IPS-15b (cell line): ENCODE measurements around the gene HNRNPL.
"Not testable (repeated sequence)": the region's sequence is repeated elsewhere in the genome, so short reads cannot be mapped to it uniquely, and the experiment has no call there.

ENCODE experiments used
- H3K27me3 ChIP-seq: one replicate; pipeline ENCODE4 v1.6.1; 2013; ENCODE audit warnings: low read length; ENCODE audit not compliant: control insufficient read depth, insufficient read depth
- H3K36me3 ChIP-seq: one replicate; pipeline ENCODE4 v1.6.1; 2013; ENCODE audit warnings: low read length; ENCODE audit not compliant: control insufficient read depth, insufficient read depth
- H3K4me1 ChIP-seq: one replicate; pipeline ENCODE4 v1.6.1; 2013; ENCODE audit warnings: mild to moderate bottlenecking, low read length; ENCODE audit not compliant: control insufficient read depth, insufficient read depth
- H3K4me3 ChIP-seq: one replicate; pipeline ENCODE4 v1.5.1; 2013; ENCODE audit warnings: low read depth, low read length
- H3K9ac ChIP-seq: one replicate; pipeline ENCODE4 v1.6.1; 2013; ENCODE audit warnings: low read depth, mild to moderate bottlenecking, low read length
- H3K9me3 ChIP-seq: one replicate; pipeline ENCODE4 v1.6.1; 2013; ENCODE audit warnings: mild to moderate bottlenecking, low read length; ENCODE audit not compliant: control insufficient read depth, insufficient read depth

HNRNPL gene

GRCh38 chr19:38849860-38850435 lies at the start of gene HNRNPL:
Gene HNRNPL, minus strand, starts transcription at chr19:38849986. Its CDS starts 20 bp downstream, at chr19:38849966.
- Histone ChIP-seq H3K9ac (peak within 1 kb of the TSS; percentile 98), H3K9me3 (no peaks in the 10 kb centered on the region), H3K4me1 (no peaks in the 10 kb centered on the region), H3K36me3 (peaks cover 33% of the 10 kb centered on the region), H3K27me3 (no peaks in the 10 kb centered on the region), H3K4me3 (peak within 1 kb of the TSS; percentile 90)

GRCh38 chr19:38898788-38899446 lies 49.1 kb upstream of the HNRNPL start:
- H3K9ac ChIP-seq, result no peak overlapping the region
- peaks cover 6% of the 10 kb centered on the region for H3K4me1 ChIP-seq
- peak overlapping the region; percentile 85 for H3K4me3 ChIP-seq
- H3K27me3 ChIP-seq, result peaks cover 14% of the 10 kb centered on the region
- no peaks in the 10 kb centered on the region for H3K9me3 ChIP-seq
- no peaks in the 10 kb centered on the region for H3K36me3 ChIP-seq

GRCh38 chr19:38894968-38895367 lies 45.2 kb upstream of the HNRNPL start:
- Histone ChIP-seq H3K27me3 (peaks cover 14% of the 10 kb centered on the region), H3K9me3 (no peaks in the 10 kb centered on the region), H3K9ac (no peak overlapping the region)

GRCh38 chr19:38893341-38893771 lies 43.6 kb upstream of the HNRNPL start:
- no peaks in the 10 kb centered on the region for H3K9me3 ChIP-seq
- H3K4me1 ChIP-seq, result no peaks in the 10 kb centered on the region
- no peak overlapping the region for H3K9ac ChIP-seq
- H3K27me3 ChIP-seq, result peaks cover 6% of the 10 kb centered on the region
- no peak overlapping the region for H3K4me3 ChIP-seq
- H3K36me3 ChIP-seq, result no peaks in the 10 kb centered on the region

More at GRCh38 chr19:38894968-38895367, 45.2 kb upstream of the HNRNPL start:
- no peaks in the 10 kb centered on the region for H3K4me1 ChIP-seq
- H3K4me3 ChIP-seq, result no peak overlapping the region
- H3K36me3 ChIP-seq, result no peaks in the 10 kb centered on the region

- H3K4me1 ChIP-seq, result no peaks in the 10 kb centered on the region
- H3K9ac ChIP-seq, result no peak overlapping the region
- H3K9me3 ChIP-seq, result no peaks in the 10 kb centered on the region
- peaks cover 1% of the 10 kb centered on the region for H3K27me3 ChIP-seq
- H3K36me3 ChIP-seq, result no peaks in the 10 kb centered on the region
- no peak overlapping the region for H3K4me3 ChIP-seq
Measured at GRCh38 chr19:38892841-38893240, 43.1 kb upstream of the HNRNPL start.

- H3K27me3 ChIP-seq, result no peaks in the 10 kb centered on the region
- no peak overlapping the region for H3K9ac ChIP-seq
- H3K4me1 ChIP-seq, result no peaks in the 10 kb centered on the region
- no peaks in the 10 kb centered on the region for H3K9me3 ChIP-seq
- H3K36me3 ChIP-seq, result no peaks in the 10 kb centered on the region
- H3K4me3 ChIP-seq, result no peak overlapping the region
Measured at GRCh38 chr19:38891771-38892170, 42.0 kb upstream of the HNRNPL start.

GRCh38 chr19:38890686-38891085 lies 40.9 kb upstream of the HNRNPL start:
- H3K9me3 ChIP-seq, result no peaks in the 10 kb centered on the region
- no peak overlapping the region for H3K4me3 ChIP-seq
- no peak overlapping the region for H3K9ac ChIP-seq
- H3K36me3 ChIP-seq, result no peaks in the 10 kb centered on the region
- H3K4me1 ChIP-seq, result no peaks in the 10 kb centered on the region
- H3K27me3 ChIP-seq, result no peaks in the 10 kb centered on the region

- no peaks in the 10 kb centered on the region for H3K36me3 ChIP-seq
- H3K27me3 ChIP-seq, result no peaks in the 10 kb centered on the region
- no peaks in the 10 kb centered on the region for H3K9me3 ChIP-seq
- H3K4me3 ChIP-seq, result no peak overlapping the region
- no peak overlapping the region for H3K9ac ChIP-seq
- no peaks in the 10 kb centered on the region for H3K4me1 ChIP-seq
Measured at GRCh38 chr19:38889803-38890202, 40.0 kb upstream of the HNRNPL start.

- no peak overlapping the region for H3K9ac ChIP-seq
- no peak overlapping the region for H3K4me3 ChIP-seq
- no peaks in the 10 kb centered on the region for H3K4me1 ChIP-seq
- no peaks in the 10 kb centered on the region for H3K36me3 ChIP-seq
- H3K27me3 ChIP-seq, result no peaks in the 10 kb centered on the region
- no peaks in the 10 kb centered on the region for H3K9me3 ChIP-seq
Measured at GRCh38 chr19:38888876-38889275, 39.1 kb upstream of the HNRNPL start.

GRCh38 chr19:38884691-38885090 lies 34.9 kb upstream of the HNRNPL start:
- H3K27me3 ChIP-seq, result not testable (repeated sequence)

GRCh38 chr19:38883286-38883685 lies 33.5 kb upstream of the HNRNPL start:
- Histone ChIP-seq H3K4me1 (no peaks in the 10 kb centered on the region), H3K27me3 (no peaks in the 10 kb centered on the region), H3K9ac (no peak overlapping the region), H3K36me3 (no peaks in the 10 kb centered on the region), H3K4me3 (no peak overlapping the region), H3K9me3 (no peaks in the 10 kb centered on the region)

More at GRCh38 chr19:38884691-38885090, 34.9 kb upstream of the HNRNPL start:
- not testable (repeated sequence) for H3K4me3 ChIP-seq, H3K4me1 ChIP-seq, H3K9ac ChIP-seq, H3K36me3 ChIP-seq, H3K9me3 ChIP-seq

GRCh38 chr19:38880882-38881609 lies 31.3 kb upstream of the HNRNPL start:
- Histone ChIP-seq H3K4me1 (peaks cover 3% of the 10 kb centered on the region), H3K27me3 (no peaks in the 10 kb centered on the region), H3K4me3 (no peak overlapping the region), H3K9ac (no peak overlapping the region), H3K36me3 (no peaks in the 10 kb centered on the region), H3K9me3 (no peaks in the 10 kb centered on the region)
